Ectodermal cell (in vitro differentiated cells): ENCODE measurements around the gene DHX40.

Source experiments
- H3K27ac ChIP-seq: 2 replicates; pipeline ENCODE4 v1.7.0; 2013; ENCODE audit warnings: mild to moderate bottlenecking, low read depth, low read length; ENCODE audit not compliant: insufficient read depth, poor library complexity, severe bottlenecking
- H3K27me3 ChIP-seq: 2 replicates; pipeline ENCODE4 v1.7.0; 2013; ENCODE audit warnings: mild to moderate bottlenecking, low read length; ENCODE audit not compliant: insufficient read depth, control insufficient read depth, poor library complexity, severe bottlenecking
- H3K36me3 ChIP-seq: one replicate; pipeline ENCODE4 v1.7.0; 2013; ENCODE audit warnings: low read length; ENCODE audit not compliant: control insufficient read depth, insufficient read depth
- H3K4me1 ChIP-seq: one replicate; pipeline ENCODE4 v1.7.0; 2013; ENCODE audit warnings: low read length; ENCODE audit not compliant: control insufficient read depth, insufficient read depth
- H3K4me3 ChIP-seq: 2 replicates; pipeline ENCODE4 v1.7.0; 2013; ENCODE audit warnings: low read depth, low read length, control low read depth; ENCODE audit not compliant: insufficient read depth
- H3K9me3 ChIP-seq: 2 replicates; pipeline ENCODE4 v1.7.0; 2013; ENCODE audit warnings: mild to moderate bottlenecking, low read length, moderate library complexity; ENCODE audit not compliant: control insufficient read depth
- WGBS, 2 experiments: methylation state at CpG; one replicate each; pipeline ENCODE4 v1.1.7; 2013; ENCODE audit warnings: missing lambda C conversion rate in 2 of 2; 5-methylcytosine and 5-hydroxymethylcytosine counted together

The DHX40 gene

GRCh38 chr17:59627274-59627673 is 61.9 kb downstream of the DHX40 start:
- no peaks in the 10 kb centered on the region for H3K9me3 ChIP-seq
- no peak overlapping the region for H3K4me3 ChIP-seq
- no peak overlapping the region for H3K27ac ChIP-seq
- H3K27me3 ChIP-seq, result no peaks in the 10 kb centered on the region
- 80 to 100% methylated on average over 2 to 3 of the region's 3 CpGs for WGBS, 2 experiments
- peaks cover 6% of the 10 kb centered on the region for H3K4me1 ChIP-seq
- no peaks in the 10 kb centered on the region for H3K36me3 ChIP-seq

- WGBS, 2 experiments, result 96 to 99% methylated on average over 2 of the region's 2 CpGs
- no peak overlapping the region for H3K27ac ChIP-seq
- H3K27me3 ChIP-seq, result no peaks in the 10 kb centered on the region
- H3K4me3 ChIP-seq, result no peak overlapping the region
- no peaks in the 10 kb centered on the region for H3K9me3 ChIP-seq
- H3K4me1 ChIP-seq, result peaks cover under 1% of the 10 kb centered on the region
- H3K36me3 ChIP-seq, result no peaks in the 10 kb centered on the region
Observed at GRCh38 chr17:59627770-59628171, 62.4 kb downstream of the DHX40 start.

- Histone ChIP-seq H3K27me3 (no peaks in the 10 kb centered on the region), H3K27ac (no peak overlapping the region)
- 95 to 98% methylated on average over 3 of the region's 3 CpGs for WGBS, 2 experiments
Observed at GRCh38 chr17:59629174-59629573, 63.8 kb downstream of the DHX40 start.

GRCh38 chr17:59631276-59631675 is 65.9 kb downstream of the DHX40 start:
- WGBS, 2 experiments, result 87 to 100% methylated on average over 1 of the region's 1 CpG
- no peaks in the 10 kb centered on the region for H3K9me3 ChIP-seq
- no peaks in the 10 kb centered on the region for H3K36me3 ChIP-seq
- H3K4me1 ChIP-seq, result no peaks in the 10 kb centered on the region
- no peak overlapping the region for H3K27ac ChIP-seq
- no peaks in the 10 kb centered on the region for H3K27me3 ChIP-seq
- no peak overlapping the region for H3K4me3 ChIP-seq

More at GRCh38 chr17:59629174-59629573, 63.8 kb downstream of the DHX40 start:
- Histone ChIP-seq H3K9me3 (no peaks in the 10 kb centered on the region), H3K4me3 (no peak overlapping the region), H3K36me3 (no peaks in the 10 kb centered on the region), H3K4me1 (no peaks in the 10 kb centered on the region)

- Histone ChIP-seq H3K27ac (no peak overlapping the region), H3K36me3 (no peaks in the 10 kb centered on the region), H3K4me1 (no peaks in the 10 kb centered on the region), H3K27me3 (no peaks in the 10 kb centered on the region), H3K9me3 (no peaks in the 10 kb centered on the region), H3K4me3 (no peak overlapping the region)
- 93 to 96% methylated on average over 6 of the region's 6 CpGs for WGBS, 2 experiments
Observed at GRCh38 chr17:59632398-59632797, 67.0 kb downstream of the DHX40 start.

GRCh38 chr17:59633658-59634359 is 68.4 kb downstream of the DHX40 start:
- H3K27me3 ChIP-seq, result no peaks in the 10 kb centered on the region
- H3K9me3 ChIP-seq, result no peaks in the 10 kb centered on the region
- 91 to 95% methylated on average over 5 of the region's 5 CpGs for WGBS, 2 experiments
- H3K4me3 ChIP-seq, result no peak overlapping the region
- H3K36me3 ChIP-seq, result no peaks in the 10 kb centered on the region
- H3K27ac ChIP-seq, result no peak overlapping the region
- no peaks in the 10 kb centered on the region for H3K4me1 ChIP-seq

GRCh38 chr17:59634632-59635541 is 69.5 kb downstream of the DHX40 start:
- 75% methylated on average over 3 of the region's 3 CpGs for WGBS, 2 experiments
- Histone ChIP-seq H3K4me3 (no peak overlapping the region), H3K27ac (no peak overlapping the region), H3K27me3 (no peaks in the 10 kb centered on the region), H3K4me1 (no peaks in the 10 kb centered on the region), H3K9me3 (no peaks in the 10 kb centered on the region), H3K36me3 (no peaks in the 10 kb centered on the region)

GRCh38 chr17:59637611-59638310 is 72.4 kb downstream of the DHX40 start:
- H3K4me3 ChIP-seq, result no peak overlapping the region
- no peaks in the 10 kb centered on the region for H3K4me1 ChIP-seq
- H3K9me3 ChIP-seq, result no peaks in the 10 kb centered on the region
- no peaks in the 10 kb centered on the region for H3K27me3 ChIP-seq
- H3K27ac ChIP-seq, result no peak overlapping the region
- WGBS, 2 experiments, result 100% methylated on average over 1 of the region's 1 CpG; no CpG with 5 or more reads in 1 of the 2 experiments
- H3K36me3 ChIP-seq, result no peaks in the 10 kb centered on the region

- Histone ChIP-seq H3K4me1 (no peaks in the 10 kb centered on the region), H3K27ac (no peak overlapping the region), H3K27me3 (no peaks in the 10 kb centered on the region), H3K9me3 (no peaks in the 10 kb centered on the region), H3K36me3 (no peaks in the 10 kb centered on the region), H3K4me3 (no peak overlapping the region)
- 87 to 89% methylated on average over 9 to 10 of the region's 10 CpGs for WGBS, 2 experiments
Observed at GRCh38 chr17:59638553-59638952, 73.1 kb downstream of the DHX40 start.
